ENCODE measurements around the gene PRAC1. TPM values are rescaled to one million over a fixed set of nuclear protein-coding genes. Genes with fewer than 3 reads are reported as not detected.

Gene PRAC1
- total and polyA plus RNA-seq, 2 of the 8 experiments (the other 6 are each of a cell fraction or from before 2014, with no cell fraction given) = not detected

GRCh38 chr17:48726916-48727286 is 4.6 kb upstream of the PRAC1 start:
- ChIA-PET CTCF (ENCODE audit: partially characterized antibody) (interaction anchor here (0.8 to 13.5 kb wide), 14 partner anchors 9 to 152 kb away, joined by 3 to 147 read pairs (median 29); no protein-coding TSS in a partner anchor), POLR2A (ENCODE audit: partially characterized antibody) (no interaction called here)
- H4K20me1 ChIP-seq (replicated peaks in 1 of 2; ENCODE audit: control insufficient read depth in 1 of 2, insufficient read depth in 2 of 2, low read length in 2 of 2) = peaks cover 23 to 38% of the 10 kb centered on the region in 2 experiments
- no peaks in the 10 kb centered on the region; the same call in 1 of the 2 replicates for H3K79me1 ChIP-seq (ENCODE audit: low read depth, low read length)
- FAIRE-seq (no peak), DNase-seq (ENCODE audit: low read depth in 1 of 2, low spot score in 2 of 2) (no peak)
- no peak overlapping the region for H2AK5ac ChIP-seq (ENCODE audit: low read depth, low read length)
- no peak overlapping the region for H2BK15ac ChIP-seq (ENCODE audit: low read length)
- H3K4ac ChIP-seq (replicated peaks; ENCODE audit: insufficient read length, low read depth, low read length) = no peak overlapping the region
- H2BK5ac ChIP-seq (ENCODE audit: low read depth, low read length) = no peak overlapping the region
- 34% methylated on average over 20 of the region's 20 CpGs; no CpG with 5 or more reads in 1 of the 2 experiments for WGBS, 2 experiments (ENCODE audit: extremely low coverage in 1 of 2, insufficient coverage in 1 of 2, insufficient read length in 1 of 2, insufficient replicate concordance in 2 of 2, low coverage in 1 of 2, low lambda C conversion rate in 2 of 2, missing lambda C conversion rate in 1 of 2)
- H3K27ac ChIP-seq (ENCODE audit: low read depth, low read length) = no peak overlapping the region
- H2BK20ac ChIP-seq (ENCODE audit: low read length) = no peak overlapping the region
- H4K91ac ChIP-seq (replicated peaks; ENCODE audit: insufficient read length, low read length) = no peak overlapping the region
- peaks cover 4 to 22% (median 9%) of the 10 kb centered on the region in 4 experiments; a peak in 6 of 7 replicates for H3K4me1 ChIP-seq (replicated peaks in 1 of 4; ENCODE audit: control insufficient read depth in 3 of 4, insufficient read depth in 4 of 4, low read length in 3 of 4)
- no peak overlapping the region; a peak in 1 of 7 replicates for H3K9ac ChIP-seq (replicated peaks in 1 of 4; ENCODE audit: extremely low read depth in 1 of 4, low read depth in 3 of 4, low read length in 3 of 4)
- no peak overlapping the region for H3K14ac ChIP-seq (ENCODE audit: insufficient read length)
- H3K18ac ChIP-seq (ENCODE audit: extremely low read depth, low read length) = no peak overlapping the region
- no peak overlapping the region for H2AFZ ChIP-seq (ENCODE audit: low read length)
- no peak overlapping the region for H3K23ac ChIP-seq (ENCODE audit: insufficient read length)
- no peak overlapping the region; the same call in 1 of the 2 replicates for H4K8ac ChIP-seq (ENCODE audit: extremely low read depth, insufficient read depth, low read length)
- no peaks in the 10 kb centered on the region for H3K79me2 ChIP-seq (ENCODE audit: control insufficient read depth in 1 of 2, insufficient read depth in 2 of 2, low read length in 2 of 2)
- no peaks in the 10 kb centered on the region for H3K23me2 ChIP-seq (ENCODE audit: low read depth, low read length)
- no peaks in the 10 kb centered on the region for H3K9me3 ChIP-seq (ENCODE audit: insufficient read depth in 2 of 2, low read depth in 1 of 2, low read length in 1 of 2)
- TF ChIP-seq SUZ12 (IDR thresholded peaks at IDR 0.05; ENCODE audit: low read length) (peak; percentile 82), EZH2 (IDR thresholded peaks at IDR 0.05; ENCODE audit: low read depth, low read length, severe bottlenecking) (peak; percentile 79), ASH2L (IDR thresholded peaks at IDR 0.05; ENCODE audit: low read length) (no peak)
- no peak overlapping the region for H2BK120ac ChIP-seq (replicated peaks; ENCODE audit: low read depth, low read length)
- no peak overlapping the region for H3K4me2 ChIP-seq (ENCODE audit: insufficient read depth in 1 of 2, low read depth in 2 of 2, low read length in 2 of 2)
- H3K56ac ChIP-seq (replicated peaks; ENCODE audit: insufficient read length, low read depth, low read length) = no peak overlapping the region
- H3K36me3 ChIP-seq (ENCODE audit: control insufficient read depth in 2 of 4, insufficient read depth in 4 of 4, low read length in 3 of 4) = peaks cover 0 to 2% (median 0%) of the 10 kb centered on the region in 4 experiments; a peak in 1 of 8 replicates
- no peak overlapping the region for H3K4me3 ChIP-seq (ENCODE audit: extremely low read depth in 1 of 4, insufficient read depth in 2 of 4, low read depth in 3 of 4, low read length in 4 of 4)
- H4K5ac ChIP-seq (ENCODE audit: insufficient read length, low read depth, low read length) = no peak overlapping the region
- H3K27me3 ChIP-seq (replicated peaks in 1 of 4; ENCODE audit: control insufficient read depth in 3 of 4, extremely low read depth in 1 of 4, insufficient read depth in 3 of 4, low read length in 3 of 4) = peaks cover 95 to 100% (median 99%) of the 10 kb centered on the region in 4 experiments
- H2BK12ac ChIP-seq (ENCODE audit: low read depth, low read length) = peak overlapping the region; percentile 50; the same call in 1 of the 2 replicates
